Hematopoietic multipotent progenitor cell (in vitro differentiated cells): ENCODE data around the gene APOC3. TPM values are rescaled to one million over a fixed set of nuclear protein-coding genes. Genes with fewer than 3 reads are reported as not detected.
"Not testable (repeated sequence)": the region's sequence is repeated elsewhere in the genome, so short reads cannot be mapped to it uniquely, and the experiment has no call there.

Source experiments
- DNase-seq, 3 donors: peaks; one replicate each; pipeline ENCODE4 v3.0.0-alpha.2; 2011 to 2015; ENCODE audit warnings: low read depth in 2 of 3, low spot score in 2 of 3
- total RNA-seq: library from RNA; depleted of rRNA; stranded (reverse); fragments of >200 nt; gene quantifications from one replicate; pipeline ENCODE4 v1.2.3, GENCODE V29; 2012

Gene APOC3
- total RNA-seq, 1 donor, result not detected

DNA sequence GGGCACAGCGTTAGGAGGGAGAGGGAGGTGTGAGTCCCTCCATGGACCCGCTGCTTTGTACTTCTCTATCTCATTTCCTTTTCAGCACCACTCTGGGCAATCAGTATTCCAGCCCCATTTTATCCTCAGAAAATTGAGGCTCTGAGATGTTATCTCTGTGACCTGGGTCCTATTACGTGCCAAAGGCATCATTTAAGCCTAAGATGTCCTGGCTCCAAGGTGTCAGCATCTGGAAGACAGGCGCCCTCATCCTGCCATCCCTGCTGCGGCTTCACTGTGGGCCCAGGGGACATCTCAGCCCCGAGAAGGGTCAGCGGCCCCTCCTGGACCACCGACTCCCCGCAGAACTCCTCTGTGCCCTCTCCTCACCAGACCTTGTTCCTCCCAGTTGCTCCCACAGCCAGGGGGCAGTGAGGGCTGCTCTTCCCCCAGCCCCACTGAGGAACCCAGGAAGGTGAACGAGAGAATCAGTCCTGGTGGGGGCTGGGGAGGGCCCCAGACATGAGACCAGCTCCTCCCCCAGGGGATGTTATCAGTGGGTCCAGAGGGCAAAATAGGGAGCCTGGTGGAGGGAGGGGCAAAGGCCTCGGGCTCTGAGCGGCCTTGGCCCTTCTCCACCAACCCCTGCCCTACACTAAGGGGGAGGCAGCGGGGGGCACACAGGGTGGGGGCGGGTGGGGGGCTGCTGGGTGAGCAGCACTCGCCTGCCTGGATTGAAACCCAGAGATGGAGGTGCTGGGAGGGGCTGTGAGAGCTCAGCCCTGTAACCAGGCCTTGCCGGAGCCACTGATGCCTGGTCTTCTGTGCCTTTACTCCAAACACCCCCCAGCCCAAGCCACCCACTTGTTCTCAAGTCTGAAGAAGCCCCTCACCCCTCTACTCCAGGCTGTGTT, 829 bp upstream of the APOC3 start:
- DNase-seq, result no peak

DNA sequence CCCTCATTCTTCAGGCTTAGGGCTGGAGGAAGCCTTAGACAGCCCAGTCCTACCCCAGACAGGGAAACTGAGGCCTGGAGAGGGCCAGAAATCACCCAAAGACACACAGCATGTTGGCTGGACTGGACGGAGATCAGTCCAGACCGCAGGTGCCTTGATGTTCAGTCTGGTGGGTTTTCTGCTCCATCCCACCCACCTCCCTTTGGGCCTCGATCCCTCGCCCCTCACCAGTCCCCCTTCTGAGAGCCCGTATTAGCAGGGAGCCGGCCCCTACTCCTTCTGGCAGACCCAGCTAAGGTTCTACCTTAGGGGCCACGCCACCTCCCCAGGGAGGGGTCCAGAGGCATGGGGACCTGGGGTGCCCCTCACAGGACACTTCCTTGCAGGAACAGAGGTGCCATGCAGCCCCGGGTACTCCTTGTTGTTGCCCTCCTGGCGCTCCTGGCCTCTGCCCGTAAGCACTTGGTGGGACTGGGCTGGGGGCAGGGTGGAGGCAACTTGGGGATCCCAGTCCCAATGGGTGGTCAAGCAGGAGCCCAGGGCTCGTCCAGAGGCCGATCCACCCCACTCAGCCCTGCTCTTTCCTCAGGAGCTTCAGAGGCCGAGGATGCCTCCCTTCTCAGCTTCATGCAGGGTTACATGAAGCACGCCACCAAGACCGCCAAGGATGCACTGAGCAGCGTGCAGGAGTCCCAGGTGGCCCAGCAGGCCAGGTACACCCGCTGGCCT, 641 bp downstream of the APOC3 start:
- no peak for DNase-seq

DNA sequence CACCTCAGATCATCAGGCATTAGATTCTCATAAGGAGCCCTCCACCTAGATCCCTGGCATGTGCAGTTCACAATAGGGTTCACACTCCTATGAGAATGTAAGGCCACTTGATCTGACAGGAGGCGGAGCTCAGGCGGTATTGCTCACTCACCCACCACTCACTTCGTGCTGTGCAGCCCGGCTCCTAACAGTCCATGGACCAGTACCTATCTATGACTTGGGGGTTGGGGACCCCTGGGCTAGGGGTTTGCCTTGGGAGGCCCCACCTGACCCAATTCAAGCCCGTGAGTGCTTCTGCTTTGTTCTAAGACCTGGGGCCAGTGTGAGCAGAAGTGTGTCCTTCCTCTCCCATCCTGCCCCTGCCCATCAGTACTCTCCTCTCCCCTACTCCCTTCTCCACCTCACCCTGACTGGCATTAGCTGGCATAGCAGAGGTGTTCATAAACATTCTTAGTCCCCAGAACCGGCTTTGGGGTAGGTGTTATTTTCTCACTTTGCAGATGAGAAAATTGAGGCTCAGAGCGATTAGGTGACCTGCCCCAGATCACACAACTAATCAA, 2.2 kb downstream of the APOC3 start:
- no peak for DNase-seq

DNA sequence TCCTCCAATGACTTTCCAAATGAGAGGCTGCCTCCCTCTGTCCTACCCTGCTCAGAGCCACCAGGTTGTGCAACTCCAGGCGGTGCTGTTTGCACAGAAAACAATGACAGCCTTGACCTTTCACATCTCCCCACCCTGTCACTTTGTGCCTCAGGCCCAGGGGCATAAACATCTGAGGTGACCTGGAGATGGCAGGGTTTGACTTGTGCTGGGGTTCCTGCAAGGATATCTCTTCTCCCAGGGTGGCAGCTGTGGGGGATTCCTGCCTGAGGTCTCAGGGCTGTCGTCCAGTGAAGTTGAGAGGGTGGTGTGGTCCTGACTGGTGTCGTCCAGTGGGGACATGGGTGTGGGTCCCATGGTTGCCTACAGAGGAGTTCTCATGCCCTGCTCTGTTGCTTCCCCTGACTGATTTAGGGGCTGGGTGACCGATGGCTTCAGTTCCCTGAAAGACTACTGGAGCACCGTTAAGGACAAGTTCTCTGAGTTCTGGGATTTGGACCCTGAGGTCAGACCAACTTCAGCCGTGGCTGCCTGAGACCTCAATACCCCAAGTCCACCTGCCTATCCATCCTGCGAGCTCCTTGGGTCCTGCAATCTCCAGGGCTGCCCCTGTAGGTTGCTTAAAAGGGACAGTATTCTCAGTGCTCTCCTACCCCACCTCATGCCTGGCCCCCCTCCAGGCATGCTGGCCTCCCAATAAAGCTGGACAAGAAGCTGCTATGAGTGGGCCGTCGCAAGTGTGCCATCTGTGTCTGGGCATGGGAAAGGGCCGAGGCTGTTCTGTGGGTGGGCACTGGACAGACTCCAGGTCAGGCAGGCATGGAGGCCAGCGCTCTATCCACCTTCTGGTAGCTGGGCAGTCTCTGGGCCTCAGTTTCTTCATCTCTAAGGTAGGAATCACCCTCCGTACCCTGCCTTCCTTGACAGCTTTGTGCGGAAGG, 2.9 kb downstream of the APOC3 start:
- no peak for DNase-seq

DNA sequence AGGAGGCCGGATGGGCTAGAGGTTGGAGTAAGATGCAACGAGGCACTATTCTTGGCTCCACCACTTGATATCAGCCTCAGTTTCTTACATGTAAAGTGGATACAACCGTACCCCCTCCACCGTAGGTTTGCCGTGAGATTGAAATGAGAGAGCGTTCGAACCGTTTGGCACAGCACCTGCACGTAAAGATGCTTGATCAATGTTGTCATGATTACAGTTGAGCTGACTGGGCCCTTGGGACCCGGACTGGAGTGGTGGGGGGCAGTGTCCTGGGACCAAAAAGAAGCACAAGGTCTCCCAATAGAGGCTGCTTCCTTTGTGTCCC, 3.7 kb downstream of the APOC3 start:
- DNase-seq, result no peak

DNA sequence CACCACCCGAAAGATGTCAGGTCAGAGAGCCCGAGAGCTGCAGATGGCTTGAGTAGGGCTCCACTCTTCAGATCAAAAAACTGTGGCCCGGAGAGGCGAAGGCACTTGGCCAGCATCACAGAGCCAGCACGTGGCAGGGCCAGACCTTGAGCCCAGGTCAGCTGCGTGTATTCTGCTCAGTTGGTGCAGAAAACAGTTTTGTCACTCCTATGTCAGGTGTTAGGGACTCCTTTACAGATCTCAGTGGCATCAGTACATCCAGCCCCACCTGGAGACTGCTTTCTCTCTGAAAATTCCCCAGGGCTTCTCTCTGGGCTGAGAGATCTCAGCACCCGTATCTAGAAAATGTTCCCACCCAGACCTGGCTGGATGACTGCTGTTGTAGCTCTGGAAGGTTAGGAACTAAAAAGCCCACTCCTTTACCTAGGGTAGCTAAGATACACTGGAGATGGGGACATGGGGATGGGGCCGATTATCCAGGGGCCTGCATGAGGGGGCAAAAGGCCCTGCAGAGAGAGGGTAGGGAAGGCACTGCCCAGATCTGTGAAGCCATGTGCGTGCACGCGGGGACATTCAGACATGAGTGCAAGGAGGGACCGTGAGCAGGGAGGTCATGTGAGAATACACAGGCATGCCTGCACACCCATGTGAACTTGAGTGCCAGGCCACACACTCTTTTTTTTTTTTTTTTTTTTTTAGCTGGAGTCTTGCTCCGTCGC, 4.3 kb downstream of the APOC3 start:
- no peak for DNase-seq

DNA sequence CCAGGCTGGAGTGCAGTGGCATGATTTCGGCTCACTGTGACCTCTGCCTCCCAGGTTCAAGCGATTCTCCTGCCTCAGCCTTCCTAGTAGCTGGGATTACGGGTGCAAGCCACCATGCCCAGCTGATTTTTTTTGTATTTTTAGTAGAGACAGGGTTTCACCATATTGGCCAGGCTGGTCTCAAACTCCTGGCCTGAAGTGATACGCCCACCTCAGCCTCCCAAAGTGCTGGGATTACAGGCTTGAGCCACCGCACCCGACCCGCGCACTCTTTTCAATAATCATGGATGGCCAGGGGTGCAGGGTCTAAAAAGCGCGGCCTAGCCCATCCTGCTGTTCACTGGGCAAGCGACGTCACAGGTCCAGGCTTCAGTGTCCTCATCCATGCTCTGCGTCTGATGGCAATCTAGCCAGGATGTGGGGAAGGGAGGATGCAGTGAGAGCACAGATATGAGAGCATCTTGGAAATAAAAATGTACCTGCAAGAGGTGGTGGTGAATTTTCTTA, 4.9 kb downstream of the APOC3 start:
- not testable (repeated sequence) for DNase-seq

DNA sequence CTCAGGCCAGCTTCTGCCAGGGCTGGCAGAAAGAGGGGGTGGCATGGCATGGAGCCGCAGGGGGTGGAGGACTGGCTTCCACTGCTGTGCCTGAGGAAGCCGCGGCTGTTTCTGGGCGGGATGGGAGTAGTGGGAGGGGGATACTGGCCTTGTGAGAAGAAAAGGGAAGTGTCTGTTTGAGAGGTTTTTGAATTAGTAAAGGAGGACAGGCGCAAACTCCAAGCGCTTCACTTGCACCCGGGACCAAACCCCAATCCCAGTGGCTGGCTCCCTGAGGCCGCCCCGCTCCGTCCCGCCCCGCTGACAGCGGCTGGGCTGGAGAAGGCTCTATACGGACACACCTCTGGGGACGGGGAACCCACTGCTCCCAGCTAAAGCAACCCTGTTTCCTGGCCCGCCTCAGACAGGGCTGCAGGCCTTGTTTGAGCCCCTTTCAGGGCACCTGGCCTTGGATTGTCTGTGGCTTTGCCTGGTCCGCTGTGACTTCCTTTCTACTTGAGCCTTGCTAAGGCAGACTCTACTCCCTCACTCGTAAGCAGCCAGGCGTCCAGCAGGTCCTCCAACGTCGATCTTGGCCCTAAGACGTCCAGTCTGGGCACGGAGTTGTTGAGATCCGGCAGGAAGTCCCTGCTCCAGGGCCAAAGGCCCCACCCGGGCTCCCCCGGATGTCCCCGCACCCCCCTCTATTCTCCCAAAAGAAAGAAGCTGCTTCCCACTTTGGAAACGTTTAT, 5.5 kb downstream of the APOC3 start:
- DNase-seq, result peak in 2 of 3 donors; percentile 48 to 64

DNA sequence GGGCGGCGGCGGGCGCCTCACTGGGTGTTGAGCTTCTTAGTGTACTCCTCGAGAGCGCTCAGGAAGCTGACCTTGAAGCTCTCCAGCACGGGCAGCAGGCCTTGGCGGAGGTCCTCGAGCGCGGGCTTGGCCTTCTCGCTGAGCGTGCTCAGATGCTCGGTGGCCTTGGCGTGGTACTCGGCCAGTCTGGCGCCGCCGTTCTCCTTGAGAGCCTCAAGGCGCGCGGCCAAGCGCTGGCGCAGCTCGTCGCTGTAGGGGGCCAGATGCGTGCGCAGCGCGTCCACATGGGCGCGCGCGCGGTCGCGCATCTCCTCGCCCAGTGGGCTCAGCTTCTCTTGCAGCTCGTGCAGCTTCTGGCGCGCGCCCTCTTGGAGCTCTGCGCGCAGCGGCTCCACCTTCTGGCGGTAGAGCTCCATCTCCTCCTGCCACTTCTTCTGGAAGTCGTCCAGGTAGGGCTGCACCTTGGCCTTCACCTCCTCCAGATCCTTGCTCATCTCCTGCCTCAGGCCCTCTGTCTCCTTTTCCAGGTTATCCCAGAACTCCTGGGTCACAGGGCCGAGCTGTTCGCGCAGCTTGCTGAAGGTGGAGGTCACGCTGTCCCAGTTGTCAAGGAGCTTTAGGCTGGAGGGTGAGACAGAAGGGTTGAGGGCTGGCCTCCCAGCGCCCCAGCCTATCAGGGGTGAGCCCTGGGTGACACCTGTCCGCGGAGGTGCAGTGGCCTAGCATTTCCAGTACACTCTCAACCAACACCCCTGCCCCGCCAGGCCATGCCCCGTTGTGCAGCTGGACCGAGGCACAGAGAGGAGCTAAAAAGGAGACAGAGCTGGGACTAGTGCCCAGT, 6.3 kb downstream of the APOC3 start:
- peak; percentile 63 to 92 (median 92) for DNase-seq

DNA sequence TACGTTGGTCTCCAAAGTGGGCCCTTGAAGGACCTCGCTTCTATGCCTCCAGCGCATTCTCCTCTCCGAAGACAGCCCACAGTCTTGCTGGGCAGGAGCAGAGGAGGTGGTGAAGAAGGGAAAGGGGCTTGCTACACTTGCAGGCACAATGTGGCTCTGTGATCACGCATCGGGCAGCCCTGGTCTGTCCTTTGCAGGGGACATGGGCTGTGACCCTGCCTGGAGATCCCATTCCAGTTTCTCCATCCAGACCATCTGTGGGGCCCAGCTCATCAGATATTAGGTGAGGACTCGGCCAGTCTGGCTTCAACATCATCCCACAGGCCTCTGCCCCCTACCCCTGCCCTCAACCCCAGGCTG, 6.9 kb downstream of the APOC3 start:
- no peak for DNase-seq

DNA sequence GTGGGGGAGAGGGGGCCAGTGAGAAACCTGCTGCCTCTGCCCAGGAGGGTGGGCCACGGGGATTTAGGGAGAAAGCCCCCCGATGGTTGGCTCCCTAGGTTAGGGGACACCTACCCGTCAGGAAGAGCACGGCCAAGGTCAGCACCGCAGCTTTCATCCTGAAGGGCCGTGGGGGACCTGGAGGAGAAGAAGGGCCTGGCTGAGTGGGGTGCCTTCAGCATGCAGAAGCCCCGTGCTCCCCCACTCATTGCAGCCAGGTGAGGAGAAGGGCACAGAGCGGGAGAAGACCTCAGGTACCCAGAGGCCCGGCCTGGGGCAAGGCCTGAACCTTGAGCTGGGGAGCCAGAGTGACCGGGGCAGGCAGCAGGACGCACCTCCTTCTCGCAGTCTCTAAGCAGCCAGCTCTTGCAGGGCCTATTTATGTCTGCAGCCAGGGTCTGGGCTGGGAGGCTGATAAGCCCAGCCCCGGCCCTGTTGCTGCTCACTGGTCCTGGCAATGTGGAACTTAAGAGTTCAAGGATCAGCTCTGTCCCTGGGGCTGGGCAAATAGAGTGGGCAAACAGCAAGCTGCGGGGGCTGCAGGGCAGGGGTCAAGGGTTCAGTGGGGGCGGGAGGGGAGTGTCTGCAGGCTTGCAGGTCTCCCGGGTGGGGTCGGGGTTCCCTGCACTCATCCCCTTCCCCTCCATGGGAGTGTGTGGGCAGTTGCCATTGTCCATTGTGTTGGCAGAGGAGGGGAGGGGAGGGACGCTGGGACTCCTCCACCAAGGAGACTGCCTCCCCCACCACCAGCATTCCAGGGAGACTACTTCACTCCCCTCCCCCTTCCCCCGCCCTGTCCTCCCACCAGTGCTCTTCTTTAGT, 7.8 kb downstream of the APOC3 start, which contains the start of gene APOA1:
APOA1 (minus strand) TSS at position 392 of the 861 bp plus-strand sequence; CDS start at position 157, 235 bp downstream.
- DNase-seq, result no peak

DNA sequence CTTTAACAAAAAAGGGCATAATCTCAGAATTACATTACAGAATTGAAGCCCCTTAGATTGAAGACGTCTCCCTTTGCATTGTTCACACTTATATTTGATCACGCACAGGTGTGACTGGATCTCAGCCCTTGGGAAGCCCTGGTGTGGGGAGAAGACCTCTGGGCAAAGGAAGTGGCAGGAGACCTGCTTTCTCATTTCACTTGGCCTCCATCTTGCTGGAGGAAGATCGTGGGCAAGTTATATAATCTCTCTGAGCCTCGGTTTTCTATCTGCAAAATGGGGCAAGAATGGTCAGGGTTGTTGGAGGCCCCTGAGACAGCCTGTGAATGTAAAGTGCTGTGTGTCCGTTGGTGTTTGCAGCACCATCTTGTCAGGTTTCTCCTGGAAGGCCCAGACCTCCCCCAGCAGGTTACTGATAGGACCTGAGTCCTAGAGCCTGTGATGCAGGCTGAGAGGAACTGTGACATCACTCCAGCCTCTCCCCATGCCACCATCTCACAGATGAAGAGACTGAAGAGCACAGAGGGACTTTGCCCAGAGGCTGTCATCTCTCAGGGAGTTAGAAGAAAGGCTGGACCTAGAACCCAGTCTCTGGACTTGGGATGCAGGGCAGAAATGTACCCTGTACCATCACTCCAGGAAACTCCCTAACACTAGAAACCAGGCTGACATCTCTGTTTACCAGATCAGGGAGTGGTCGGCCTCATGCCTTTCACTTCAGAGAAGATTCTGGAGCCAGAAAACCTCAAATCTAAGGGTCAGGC, 8.8 kb downstream of the APOC3 start:
- DNase-seq, result no peak

DNA sequence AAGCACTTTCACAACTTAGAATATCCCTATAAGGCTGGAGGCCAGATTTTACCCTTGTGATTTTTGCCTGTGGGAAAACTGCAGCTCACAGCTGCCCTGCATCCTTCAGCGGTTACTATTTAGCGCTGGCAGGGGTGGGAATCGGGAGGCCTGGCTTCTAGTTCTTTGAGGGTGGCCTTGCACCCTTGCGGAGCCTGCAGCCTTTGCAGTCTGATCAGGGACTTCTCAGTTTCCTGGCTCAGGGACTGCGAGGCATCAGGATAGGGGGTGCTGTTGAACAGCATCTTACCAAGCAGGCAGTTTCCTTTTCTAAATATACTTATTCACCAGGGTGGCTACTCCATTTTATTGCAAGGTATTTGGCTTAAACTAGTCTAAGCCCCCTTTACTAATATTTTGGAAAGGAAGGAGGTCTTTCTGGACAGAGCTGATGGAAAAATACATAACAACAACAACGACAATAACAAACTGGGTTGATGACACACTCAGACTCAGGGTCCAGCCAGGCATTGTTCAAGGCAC, 10.6 kb downstream of the APOC3 start:
- no peak for DNase-seq

DNA sequence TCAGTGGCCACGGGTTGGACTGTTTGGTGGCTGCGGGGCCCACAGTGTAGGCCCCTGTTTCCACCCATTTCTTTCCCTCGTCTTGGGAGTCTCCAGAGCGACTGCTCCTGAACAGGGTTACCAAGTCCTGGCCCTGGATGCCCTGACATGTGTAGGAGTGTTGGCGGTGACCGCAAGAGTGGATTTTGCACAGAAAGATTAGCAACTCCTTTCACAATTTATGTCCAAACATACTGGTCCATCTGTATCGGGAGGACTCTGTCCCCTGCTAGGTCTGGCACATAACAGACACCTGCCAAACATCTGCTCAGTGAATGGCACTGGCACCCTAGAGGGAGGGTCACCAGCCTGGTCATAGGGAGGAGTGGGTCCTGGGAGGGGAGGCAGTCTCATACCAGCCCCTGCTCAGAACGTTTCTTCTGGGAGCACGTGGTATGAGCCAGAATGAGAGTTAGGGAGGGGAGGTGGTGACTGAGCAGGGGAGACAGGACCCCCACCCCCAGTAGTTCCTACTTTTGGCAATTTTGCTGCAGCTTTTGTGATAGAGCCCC, 11.1 kb downstream of the APOC3 start:
- no peak for DNase-seq

DNA sequence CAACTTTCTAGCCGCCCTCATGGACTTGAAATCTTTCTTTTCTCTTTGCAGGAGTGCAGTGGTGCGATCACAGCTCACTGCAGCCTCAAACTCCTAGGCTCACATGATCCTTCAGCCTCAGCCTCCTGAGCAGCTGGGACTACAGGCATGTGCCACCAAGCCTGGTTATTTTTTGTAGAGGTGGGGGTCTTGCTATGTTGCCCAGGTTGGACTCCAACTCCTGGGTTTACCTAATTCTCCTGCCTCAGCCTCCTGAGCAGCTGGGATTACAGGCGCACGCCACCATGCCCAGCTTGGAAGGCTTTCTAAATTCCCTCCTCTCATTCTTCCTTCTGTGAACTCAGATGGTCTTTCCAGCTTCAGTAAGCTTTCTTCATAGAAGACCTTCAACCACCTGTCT, 12.4 kb downstream of the APOC3 start:
- no peak for DNase-seq

DNA sequence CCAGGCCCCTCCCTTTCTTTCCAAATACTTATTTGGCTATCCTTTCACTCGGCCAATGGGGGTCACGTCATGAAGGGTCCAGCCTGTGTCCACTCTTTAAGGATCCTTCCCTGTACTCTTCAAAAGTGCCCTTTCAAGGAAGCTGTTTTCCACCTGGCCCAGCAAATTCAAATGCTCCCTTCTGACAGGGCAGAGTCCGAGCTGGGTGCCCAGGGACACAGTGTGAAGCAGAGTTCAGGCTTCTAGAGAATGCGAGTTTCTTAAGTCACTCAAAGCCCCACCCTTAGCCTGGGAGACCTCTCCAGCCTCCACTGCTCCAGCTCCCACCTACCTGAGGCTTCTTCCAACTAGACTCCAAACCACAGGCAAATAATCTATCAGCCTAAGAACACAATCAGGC, 13.2 kb downstream of the APOC3 start:
- DNase-seq, result no peak
